Measurements from ENCODE around the gene MKLN1.

The MKLN1 gene

GRCh38 chr7:131544449-131545301 lies 217.0 kb downstream of the MKLN1 start:
- Histone ChIP-seq H4K20me1 (ENCODE audit: insufficient read depth, low read length) (no peaks in the 10 kb centered on the region), H3K4me1 (ENCODE audit: insufficient read depth, low read length, severe bottlenecking) (no peaks in the 10 kb centered on the region), H3K36me3 (ENCODE audit: insufficient read depth, low read length) (no peaks in the 10 kb centered on the region)

GRCh38 chr7:131546126-131546525 lies 218.4 kb downstream of the MKLN1 start:
- Histone ChIP-seq H4K20me1 (ENCODE audit: insufficient read depth, low read length) (no peaks in the 10 kb centered on the region), H3F3A (ENCODE audit: insufficient read depth, low read length) (no peaks in the 10 kb centered on the region), H2AFZ (ENCODE audit: low read length) (no peak overlapping the region), H3K9me3 (ENCODE audit: low read length) (no peaks in the 10 kb centered on the region), H3K27ac (ENCODE audit: low read depth, low read length, poor library complexity, severe bottlenecking) (no peak overlapping the region), H3K4me2 (ENCODE audit: low read length) (no peak overlapping the region), H3K27me3 (ENCODE audit: insufficient read depth, low read length) (peaks cover 6% of the 10 kb centered on the region; the same call in 1 of the 2 replicates), H3K36me3 (ENCODE audit: insufficient read depth, low read length) (no peaks in the 10 kb centered on the region), H3K9ac (ENCODE audit: low read length) (no peak overlapping the region), H3K4me3 (ENCODE audit: low read depth, low read length, poor library complexity, severe bottlenecking) (no peak overlapping the region), H3K9me2 (ENCODE audit: low read depth, low read length) (no peaks in the 10 kb centered on the region), H3K79me2 (ENCODE audit: insufficient read depth, low read length) (no peaks in the 10 kb centered on the region), H3K4me1 (ENCODE audit: insufficient read depth, low read length, severe bottlenecking) (no peaks in the 10 kb centered on the region)
- TF ChIP-seq CTCF (IDR thresholded peaks at IDR 0.05; ENCODE audit: low read length) (no peak), EZH2 (IDR thresholded peaks at IDR 0.05; ENCODE audit: borderline replicate concordance, low read length) (no peak)

More at GRCh38 chr7:131544449-131545301, 217.0 kb downstream of the MKLN1 start:
- Histone ChIP-seq H3F3A (ENCODE audit: insufficient read depth, low read length) (no peaks in the 10 kb centered on the region), H2AFZ (ENCODE audit: low read length) (no peak overlapping the region), H3K9ac (ENCODE audit: low read length) (no peak overlapping the region), H3K27ac (ENCODE audit: low read depth, low read length, poor library complexity, severe bottlenecking) (no peak overlapping the region), H3K27me3 (ENCODE audit: insufficient read depth, low read length) (peaks cover 7% of the 10 kb centered on the region; the same call in 1 of the 2 replicates), H3K4me3 (ENCODE audit: low read depth, low read length, poor library complexity, severe bottlenecking) (no peak overlapping the region), H3K4me2 (ENCODE audit: low read length) (no peak overlapping the region), H3K79me2 (ENCODE audit: insufficient read depth, low read length) (no peaks in the 10 kb centered on the region), H3K9me2 (ENCODE audit: low read depth, low read length) (no peaks in the 10 kb centered on the region), H3K9me3 (ENCODE audit: low read length) (no peaks in the 10 kb centered on the region)
- TF ChIP-seq EZH2 (IDR thresholded peaks at IDR 0.05; ENCODE audit: borderline replicate concordance, low read length) (no peak), CTCF (IDR thresholded peaks at IDR 0.05; ENCODE audit: low read length) (peak; percentile 74)

Measured in OCI-LY1 (cell line).